Activated CD8-positive, alpha-beta memory T cell treated with anti-CD3 and anti-CD28 coated beads, Interleukin-2, amount 50 U/mL, for 24 hours (primary cell): ENCODE data around the gene RIIAD1.
"Not testable (repeated sequence)": the region's sequence is repeated elsewhere in the genome, so short reads cannot be mapped to it uniquely, and the experiment has no call there.

ENCODE experiments used
- DNase-seq: peaks from one replicate; pipeline ENCODE4 v3.0.0-alpha.2; 2020; ENCODE audit errors: extremely low read depth

RIIAD1 gene

DNA sequence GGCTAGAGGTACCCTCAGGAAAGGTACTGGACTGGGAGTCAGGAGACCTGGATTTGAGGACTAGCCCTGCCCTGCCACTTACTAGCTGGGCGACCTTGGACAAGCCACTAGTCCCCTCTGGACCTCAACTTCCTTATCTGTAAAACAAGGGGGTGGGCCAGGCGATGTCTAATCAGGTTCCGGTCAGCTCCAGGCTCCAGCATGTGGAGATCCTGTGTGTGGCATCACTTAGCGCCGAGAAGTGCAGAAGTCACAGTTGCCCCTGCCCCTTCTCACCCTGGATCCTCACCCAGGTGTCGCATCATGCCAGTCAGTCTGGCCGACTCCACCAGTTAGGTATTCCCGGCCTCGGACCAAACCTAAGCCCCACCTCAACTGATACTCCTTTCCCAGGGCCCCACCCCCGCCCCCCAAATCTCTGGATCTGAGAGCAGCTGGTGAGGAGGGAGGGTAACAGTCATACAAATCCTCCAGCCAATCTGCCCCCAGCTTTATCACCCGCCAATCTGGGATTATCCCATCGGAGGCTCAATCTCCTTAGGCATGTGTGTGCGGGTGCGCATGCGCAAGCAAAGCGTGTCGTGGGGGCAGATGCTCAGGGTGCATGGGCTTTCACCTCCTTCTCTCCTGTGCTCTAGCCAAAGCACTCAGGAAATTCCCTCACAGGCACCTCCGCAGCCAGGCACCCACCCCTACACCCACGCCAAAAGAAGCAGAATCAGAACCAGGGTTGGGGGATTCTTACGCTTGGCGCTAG, 10.1 kb upstream of the RIIAD1 start:
- no peak for DNase-seq

DNA sequence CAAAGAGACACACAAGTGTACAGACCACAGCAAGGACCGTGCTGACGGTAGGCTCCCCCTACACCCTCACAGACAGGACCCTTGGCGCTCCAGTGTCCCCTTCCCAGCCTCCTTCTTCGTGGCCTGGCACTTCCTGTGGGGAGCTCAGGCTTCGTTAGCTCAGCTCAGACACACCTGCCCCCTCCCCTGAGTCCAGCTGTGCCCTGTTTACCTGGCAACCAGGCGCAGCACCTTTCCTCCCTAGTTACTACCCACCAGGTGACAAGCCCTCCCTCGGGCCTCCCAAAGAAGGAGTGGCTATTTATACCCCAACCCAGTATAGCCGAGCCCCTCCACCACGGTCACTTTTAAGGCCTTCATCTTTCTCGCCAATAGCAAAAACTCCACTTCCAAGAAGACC, 9.4 kb upstream of the RIIAD1 start:
- DNase-seq, result no peak

DNA sequence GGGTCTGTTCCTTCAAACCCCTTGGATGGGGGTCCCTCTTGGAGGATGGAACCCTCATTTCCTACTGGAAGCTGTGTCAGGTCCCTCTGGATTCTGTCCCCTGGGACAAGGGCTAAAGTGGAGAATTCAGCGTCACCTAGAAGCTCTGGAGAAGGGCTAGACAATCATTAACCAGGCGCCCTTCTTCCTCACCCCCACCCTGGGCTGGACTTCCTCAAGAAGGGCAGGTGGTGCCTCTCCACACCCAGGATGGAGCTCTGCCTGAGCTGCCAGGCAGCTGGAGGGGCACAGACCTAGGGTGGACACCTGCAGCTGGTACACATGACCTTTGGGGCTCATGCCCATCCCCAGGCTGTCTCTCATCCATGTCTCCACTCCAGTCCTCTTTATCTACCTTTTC, 8.3 kb upstream of the RIIAD1 start:
- no peak for DNase-seq

DNA sequence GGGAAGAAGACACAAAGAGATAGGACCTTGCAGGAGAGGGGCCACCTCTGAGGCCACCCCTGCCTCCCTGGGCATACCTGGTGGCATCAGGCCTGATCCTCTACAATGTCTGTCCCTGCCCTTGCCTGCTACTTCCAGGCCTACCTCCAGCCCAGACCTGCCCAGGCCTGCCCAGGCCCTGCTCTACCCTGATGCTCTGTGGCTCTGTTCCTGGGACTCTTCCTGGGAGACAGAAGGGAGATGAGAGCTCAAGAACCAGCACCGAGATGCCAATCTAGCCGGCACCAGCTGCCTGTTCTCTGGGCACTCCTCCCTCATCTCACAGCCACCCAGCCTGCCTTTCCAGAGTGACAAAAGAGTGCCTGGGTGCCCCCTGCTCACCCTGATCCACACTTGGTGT, 7.4 kb upstream of the RIIAD1 start:
- DNase-seq, result no peak

DNA sequence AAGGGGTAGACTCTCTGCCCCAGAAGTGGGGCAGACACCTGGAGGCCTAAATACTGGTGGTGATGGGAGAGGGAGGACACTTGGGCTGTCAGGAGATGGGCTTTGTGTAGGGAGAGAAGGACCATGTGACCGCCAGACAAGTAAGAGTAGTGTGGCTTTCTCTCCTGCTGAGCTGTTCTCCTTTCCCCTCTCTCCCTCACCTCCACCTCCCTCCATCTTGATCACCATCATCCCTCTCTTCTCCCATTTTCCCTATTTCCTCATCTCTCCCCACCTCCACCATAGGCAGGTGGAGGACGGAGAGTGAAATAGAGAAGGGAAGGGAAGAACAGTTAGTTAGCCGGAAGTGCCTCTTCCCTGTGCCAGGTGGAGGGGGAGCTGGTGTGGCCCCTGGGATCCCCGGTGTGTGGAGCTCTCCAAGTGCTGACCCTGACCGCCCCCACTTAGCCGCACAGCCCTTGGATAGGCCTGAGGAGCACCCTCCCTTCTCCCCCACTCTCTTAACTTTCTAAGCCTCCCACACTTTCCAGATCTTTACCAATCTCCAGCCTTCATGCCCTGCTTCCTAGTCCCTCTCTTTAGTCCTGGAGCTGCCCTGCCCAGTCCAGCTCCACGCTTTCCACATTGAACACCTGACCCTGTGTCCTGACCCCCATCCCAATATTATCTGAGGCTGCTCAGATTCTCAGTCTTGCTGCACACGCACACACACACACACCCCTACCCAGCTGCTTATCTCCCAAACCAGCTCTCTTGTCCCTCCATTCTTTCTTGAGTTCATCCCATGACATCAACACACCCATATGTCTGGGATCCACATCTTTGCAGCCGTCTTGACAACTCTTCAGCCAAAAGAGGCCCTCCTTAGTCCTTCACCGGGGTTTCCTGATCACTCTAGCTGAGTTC, 6.2 kb upstream of the RIIAD1 start:
- DNase-seq, result no peak

DNA sequence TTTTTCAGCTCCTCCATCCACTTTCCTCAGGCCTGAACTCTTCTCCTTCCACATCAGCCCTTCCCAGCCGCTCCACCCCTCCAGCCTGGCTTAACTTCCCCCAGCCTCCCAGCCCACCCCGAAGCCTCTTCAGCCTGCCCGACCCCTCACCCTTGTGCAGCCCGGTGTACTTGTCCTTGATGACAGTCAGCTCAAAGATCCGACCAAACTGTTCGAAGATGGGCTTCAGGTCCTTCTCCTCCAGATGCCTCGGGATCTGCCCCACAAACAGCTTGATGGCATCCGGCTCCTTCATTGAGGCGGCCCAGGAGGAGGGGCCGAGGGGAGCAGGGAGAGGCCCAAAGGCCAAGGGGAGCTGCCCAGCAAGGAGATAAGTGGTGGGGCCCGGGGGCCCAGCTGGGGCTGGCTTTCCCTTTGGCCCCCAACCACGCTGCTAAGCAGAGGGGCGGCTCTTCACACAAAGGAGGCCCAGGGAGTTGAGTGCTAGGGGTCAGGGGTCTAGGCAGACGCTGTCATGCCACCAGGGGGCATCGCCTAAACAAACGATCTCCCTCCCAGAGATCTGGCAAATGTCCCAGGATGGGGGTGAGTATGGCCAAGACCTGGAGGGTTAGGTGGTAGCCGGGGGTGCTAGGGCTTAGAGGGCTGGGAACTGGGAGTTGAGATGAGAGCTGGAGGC, 5.5 kb upstream of the RIIAD1 start:
- DNase-seq, result no peak

DNA sequence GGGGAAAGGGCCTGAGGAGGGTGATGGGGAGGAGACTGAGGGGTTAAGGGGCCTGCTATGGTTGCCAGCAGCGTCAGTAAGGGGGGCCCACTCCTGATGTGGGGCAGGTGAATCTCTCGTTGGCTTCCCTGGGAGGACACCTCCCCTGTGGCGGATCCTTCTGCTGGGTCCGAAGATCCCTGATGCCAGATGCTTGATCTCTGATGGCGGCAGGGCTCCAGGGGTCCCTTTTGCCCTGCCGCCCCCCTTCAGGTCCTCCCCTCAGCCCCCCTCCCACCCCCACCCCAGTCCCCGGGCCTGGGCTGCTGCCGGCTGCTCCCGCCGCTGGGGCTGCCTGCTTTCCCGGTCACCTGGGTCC, 4.9 kb upstream of the RIIAD1 start:
- no peak for DNase-seq

DNA sequence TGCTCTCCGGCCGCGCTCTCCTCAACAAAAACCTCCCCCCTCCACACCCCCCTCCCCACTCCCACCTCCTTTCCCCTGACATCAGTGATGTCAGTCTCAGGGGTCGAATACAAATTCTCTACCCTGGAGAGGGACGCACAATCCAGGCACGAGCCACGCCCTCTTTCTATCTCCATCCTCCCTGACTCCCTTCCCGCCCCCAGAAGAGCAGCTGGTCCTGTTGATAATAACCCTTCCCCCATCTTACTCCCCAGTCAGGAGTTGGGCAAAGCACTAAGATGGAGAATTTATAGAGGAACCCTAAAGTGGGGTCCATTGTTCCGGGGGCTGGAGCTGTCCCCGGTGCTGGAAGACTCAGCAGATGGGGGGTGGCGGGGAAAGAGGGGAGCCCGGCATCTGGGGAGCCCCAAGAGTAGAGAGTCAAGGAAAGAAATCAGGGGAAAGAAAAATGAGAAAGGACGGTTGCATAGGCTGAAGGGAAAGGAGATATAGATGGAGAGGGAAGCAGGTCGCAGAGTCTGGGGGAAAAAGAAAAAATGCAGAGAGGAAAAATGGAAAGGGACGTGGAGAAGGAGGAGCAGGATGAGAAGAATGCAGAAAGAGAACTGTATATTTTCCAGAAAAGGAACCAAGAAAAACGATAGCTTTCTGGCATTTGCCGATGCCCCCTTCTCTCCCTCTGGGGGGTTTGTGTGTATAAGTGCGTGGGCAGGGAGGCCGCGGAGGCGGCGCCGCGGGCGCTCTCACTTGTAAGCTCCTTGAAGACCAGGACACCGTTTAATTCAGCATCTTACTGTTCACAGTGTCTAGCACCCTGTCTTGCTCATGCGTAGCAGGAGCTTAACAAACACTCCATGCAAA, 4.3 kb upstream of the RIIAD1 start, which contains the start of gene CELF3:
TSS of gene CELF3 (minus strand) at position 33 of the 861 bp plus-strand sequence. CDS start 783 bp downstream, outside the sequence.
- DNase-seq, result no peak

DNA sequence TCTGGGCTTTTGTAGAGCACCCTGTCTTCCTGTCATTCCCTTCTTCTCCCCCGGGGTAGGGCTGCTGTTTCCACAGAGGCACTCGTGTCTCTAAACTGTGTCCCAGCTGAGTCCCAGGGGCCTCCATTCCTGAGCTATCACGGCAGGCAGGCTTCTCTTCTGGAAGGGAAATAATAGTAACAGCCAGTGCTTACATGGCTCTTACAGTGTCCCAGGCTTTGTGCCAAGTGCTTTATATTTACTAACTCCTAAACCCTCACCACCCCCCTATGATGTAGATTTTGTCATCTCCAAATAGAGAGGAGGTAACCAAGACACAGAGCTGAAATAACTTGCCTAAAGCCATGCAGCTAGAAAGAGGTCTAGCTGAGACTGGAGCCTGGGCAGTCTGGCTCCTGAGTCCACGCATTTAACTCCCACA, 3.3 kb upstream of the RIIAD1 start:
- DNase-seq, result no peak

DNA sequence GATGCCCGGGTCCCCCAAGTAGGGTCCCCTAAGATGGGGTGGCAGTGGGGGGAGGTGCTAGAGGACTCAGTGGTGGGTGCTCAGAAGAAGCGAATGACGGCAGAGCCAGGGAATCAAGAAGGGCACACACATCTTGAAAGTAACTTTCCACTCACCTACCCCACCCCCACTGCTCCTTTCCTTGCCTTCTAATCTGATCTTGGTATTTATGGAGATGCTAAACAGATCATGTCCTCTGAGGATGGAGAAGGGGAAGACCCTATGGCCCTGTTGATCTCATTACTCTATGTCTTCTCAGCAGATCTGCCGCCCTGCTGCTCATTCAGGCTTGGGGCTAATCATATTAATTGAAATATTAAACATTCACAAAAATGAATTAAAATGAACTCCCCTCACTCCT, 2.7 kb upstream of the RIIAD1 start:
- no peak for DNase-seq

DNA sequence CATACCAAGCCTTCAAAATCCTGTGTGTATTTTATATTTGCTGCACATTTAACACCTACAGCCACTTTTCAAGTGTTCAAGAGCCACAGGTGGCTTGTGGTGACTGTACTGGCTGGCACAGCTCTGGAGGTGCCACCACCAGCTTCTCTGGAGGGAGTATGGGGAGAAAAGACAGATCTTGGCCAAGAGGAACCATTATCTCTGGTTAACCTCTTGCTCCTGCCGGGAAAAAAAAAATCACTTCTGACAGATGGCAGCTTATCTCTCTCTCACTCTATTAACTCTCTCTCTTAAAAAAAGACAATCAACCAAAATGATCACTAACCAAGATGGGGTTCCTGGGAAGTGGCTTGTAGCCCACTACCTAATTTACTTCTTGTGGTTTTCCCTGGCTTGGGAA, 1.2 kb upstream of the RIIAD1 start:
- no peak for DNase-seq

DNA sequence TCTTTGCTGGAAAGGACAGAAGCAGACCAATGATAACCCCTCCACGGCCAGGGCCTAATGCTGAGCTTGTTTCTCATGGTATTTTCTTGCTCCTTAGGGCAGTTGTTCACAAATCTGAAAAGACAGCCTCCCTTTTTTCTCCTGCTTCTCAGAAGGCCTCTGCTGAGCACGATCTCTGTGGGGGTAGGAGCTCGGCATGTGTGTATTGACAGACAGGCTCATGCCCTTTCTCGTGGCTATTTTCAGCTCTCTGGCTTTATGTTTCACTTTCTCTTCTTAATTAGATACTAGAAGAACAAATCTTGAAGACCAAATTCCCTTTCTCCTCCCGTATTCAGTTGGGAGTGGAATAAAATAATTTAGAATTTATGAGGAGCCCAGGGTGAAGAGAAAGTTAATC, 768 bp upstream of the RIIAD1 start:
- DNase-seq, result no peak

DNA sequence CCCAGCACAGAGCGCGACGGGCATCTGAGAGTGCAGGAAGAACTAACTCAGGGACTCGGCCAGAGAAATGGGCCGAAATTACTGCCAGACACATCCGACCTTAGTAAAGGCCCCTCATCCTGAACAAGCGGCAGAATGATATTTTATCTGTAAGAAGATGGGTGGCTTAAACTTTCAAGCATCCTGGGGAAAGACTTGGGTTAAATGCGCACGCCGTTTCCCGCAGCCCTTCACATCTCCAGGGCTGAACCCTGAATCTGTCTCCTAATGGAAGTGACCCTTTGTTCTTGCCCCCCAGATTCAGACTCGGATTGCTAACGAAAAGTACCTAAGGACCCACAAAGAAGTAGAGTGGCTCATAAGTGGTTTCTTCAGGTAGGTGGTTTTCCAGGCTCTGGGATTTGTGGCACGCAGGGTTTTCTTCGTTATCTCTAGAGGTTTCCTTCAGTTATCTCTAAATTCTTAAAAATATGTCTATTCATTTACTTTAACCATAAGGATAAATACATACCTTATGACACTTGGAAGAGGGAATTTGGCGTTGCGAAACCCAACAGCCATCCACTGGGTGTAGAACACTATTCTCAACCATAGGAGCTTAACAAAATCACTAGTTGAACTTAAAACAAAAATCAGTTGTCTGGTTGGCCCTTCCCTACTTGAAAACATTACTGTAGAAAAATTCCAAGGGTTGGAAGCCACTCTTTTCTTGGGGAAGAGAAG, 627 bp downstream of the RIIAD1 start:
- DNase-seq, result no peak

DNA sequence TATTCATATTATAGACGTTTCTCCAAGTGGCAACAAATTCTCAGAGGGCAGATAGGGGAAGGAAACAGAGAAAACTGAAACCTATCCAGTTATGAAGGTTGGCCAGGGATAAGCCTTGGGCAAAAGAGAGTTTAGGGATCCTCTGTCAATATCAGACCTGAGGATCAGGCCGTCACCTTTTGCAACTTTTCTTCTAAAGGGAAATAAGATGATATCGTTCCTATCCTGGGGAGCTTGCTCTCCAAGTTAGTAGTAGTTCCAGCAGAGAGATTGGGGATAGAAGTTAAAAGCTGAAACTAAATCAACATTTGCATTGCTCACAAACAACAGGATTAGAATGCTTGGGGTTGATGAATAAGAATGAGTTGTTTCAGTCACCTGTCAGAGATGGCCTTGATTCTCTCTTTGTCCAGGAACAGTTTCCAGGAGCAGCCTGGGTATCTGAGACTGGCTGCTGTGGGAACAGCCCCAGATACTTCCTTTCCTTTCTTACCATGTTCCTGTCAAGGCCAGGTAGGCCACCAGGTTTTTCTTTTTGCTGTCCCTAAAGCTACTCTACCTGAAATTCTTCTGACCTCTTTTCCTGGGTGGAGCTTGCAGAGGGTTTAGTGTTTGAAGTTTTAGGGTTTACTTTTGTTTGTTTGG, 2.5 kb downstream of the RIIAD1 start:
- no peak for DNase-seq

DNA sequence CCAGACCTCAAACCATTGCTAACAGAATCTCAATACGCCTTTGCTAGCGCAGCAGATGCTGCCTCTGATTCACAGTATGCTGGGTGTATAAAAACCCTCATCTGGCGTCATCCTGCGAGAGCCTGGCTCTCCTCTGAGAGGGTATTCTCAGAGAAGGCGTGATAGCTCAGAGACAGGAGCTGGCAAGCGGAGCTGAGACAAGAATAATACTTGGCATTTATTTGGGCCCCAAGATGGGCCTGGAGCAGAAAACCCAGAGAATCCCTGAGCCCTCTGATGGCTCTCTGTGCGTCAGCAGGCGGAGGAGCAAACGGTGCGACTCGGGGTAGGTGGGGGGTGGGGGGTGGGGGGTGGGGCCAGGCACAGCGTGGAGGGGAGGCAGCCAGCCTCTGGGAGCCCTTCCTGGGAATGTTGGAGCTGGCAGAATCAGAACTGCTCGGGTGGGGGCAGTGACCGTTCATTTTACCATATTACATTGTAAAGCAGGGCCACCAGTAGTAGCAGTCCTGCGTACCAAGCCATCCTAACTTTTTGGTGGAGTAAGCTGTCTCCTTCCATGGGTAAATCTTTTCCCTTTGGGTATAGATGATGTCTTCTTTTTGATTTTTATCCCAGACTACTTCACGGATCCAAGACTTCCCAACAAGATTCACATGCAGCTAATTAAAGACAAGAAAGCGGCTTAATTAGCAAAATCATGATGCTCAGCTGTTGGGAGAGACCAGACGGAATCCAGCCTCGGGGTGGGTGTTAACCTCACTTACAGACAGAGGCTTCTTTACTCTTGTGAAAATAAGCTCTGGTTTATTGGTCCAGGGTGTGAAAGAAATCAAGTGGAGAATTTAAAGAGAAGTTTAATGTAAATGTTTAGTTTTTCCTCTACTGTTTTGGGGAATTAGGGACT, 7.1 kb downstream of the RIIAD1 start:
- DNase-seq, result no peak

DNA sequence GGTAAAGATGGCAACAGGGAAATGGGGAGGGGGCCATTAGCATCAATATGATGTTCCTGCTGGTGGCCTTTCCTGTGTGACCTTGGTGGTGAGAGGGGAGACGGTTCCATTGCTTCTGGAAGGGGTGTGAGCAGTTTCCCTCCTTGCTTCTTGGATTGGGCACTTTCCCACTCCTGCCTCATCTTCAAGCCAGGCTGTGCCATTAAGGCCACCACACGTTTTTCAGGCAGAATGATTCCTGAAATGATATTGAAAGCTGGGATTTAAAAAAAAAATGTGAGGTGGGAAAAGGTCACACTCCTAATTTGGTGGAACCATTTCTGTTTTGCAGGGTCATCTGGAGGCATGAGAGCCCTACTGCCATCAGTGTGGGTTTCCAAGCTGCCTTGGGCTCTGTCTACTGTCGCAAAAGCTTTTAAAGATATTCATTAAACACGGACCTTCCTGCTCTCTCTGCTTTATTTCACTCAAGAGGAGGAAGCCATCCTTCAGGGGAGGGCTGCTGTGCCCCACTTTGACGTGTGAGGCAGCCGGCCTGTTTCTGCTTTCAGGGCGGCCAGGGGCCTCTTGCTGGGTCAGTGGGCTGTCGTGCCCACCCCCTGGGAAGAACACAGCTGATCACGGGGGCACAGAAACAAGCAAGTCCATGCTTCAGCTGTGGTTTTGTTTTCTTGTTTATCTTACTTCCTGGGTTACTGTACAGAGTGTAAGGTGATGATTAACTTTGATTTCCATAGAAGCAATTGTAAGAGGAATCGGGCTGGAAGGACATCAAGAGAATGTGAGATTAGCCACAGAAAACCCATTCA, 8.0 kb downstream of the RIIAD1 start:
- no peak for DNase-seq

DNA sequence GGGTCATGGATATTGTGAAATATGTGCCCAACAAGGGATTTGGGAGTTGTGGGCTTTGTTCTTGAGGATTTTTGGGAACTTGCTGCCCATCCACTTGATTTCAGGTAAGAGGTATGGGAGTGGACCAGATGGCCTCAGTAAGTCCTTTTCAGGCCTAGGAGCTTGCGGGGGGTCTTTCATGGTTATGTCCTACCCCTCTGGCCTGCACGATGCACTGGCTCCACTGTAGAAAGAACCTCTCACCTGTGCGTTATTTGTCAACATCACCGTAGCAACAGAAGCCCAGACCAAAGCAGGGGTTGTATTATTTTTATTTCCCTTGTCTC, 8.6 kb downstream of the RIIAD1 start:
- DNase-seq, result no peak

DNA sequence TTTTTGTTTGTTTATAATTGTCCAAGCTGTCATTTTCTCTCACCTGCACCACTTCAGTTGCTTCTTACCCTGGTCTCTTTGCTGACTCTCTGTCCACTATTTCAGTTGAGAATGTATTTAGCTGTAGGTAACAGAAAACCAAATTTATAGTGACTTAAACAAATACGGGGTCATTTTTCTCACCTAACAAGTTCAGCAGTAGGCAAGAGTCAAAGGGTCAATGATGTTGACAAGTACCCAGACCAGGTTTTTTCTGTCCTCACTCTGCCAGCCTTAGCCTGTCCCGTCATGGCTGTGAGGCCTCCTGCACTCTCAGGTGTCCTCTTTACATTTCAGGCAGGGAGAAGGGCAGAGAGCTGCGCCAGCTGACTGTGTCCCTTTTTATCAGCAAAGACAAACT, 11.8 kb downstream of the RIIAD1 start:
- DNase-seq, result no peak

DNA sequence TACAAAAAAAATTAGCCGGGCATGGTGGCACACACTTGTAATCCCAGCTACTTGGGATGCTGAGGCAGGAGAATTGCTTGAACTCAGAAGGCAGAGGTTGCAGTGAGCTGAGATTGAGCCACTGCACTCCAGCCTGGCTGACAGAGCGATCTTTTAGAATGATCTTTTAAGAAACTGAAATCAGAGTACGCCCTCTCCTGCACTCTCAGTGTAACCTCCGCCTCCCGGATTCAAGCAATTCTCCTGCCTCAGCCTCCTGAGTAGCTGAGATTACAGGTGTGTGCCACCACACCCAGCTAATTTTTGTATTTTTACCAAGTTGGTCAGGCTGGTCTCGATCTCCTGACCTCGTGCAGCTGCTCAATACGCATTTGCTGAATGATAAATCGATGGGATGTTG, 12.7 kb downstream of the RIIAD1 start:
- not testable (repeated sequence) for DNase-seq
